KBM-7 (cell line): ENCODE data around the gene ZBTB24.

ENCODE experiments used
- DNase-seq: peaks from one replicate; pipeline ENCODE4 v3.0.0-alpha.2; 2015
- in situ Hi-C: fragments of 300-500 bp; cut with MboI; formaldehyde crosslinking; loops from 2 replicates; pipeline ENCODE4 v1.14.3; 2020; ENCODE audit warnings: low sequenced_read_pairs, low pct_unique_long_range_greater_than_20kb, mixed read lengths

The ZBTB24 gene

GRCh38 chr6:109441069-109441816 is 41.8 kb downstream of the ZBTB24 start:
- peak; percentile 73 for DNase-seq

GRCh38 chr6:109440331-109441068 is 42.5 kb downstream of the ZBTB24 start, which contains the start of the genes PPIL6 and SMPD2:
PPIL6 (minus strand) TSS chr6:109440628; CDS start chr6:109440590, 38 bp downstream.
SMPD2 (plus strand) TSS chr6:109440724; CDS start chr6:109441122, 398 bp downstream.
- in situ Hi-C loops: no loop called here
- DNase-seq: peak; percentile 94

More at GRCh38 chr6:109441069-109441816, 41.8 kb downstream of the ZBTB24 start:
- in situ Hi-C loops: no loop called here

- in situ Hi-C loops: no loop called here
- DNase-seq: no peak
Measured at GRCh38 chr6:109436041-109436440, 47.0 kb downstream of the ZBTB24 start.

- in situ Hi-C loops: no loop called here
- no peak for DNase-seq
Measured at GRCh38 chr6:109434456-109434855, 48.6 kb downstream of the ZBTB24 start.

- DNase-seq: no peak
- in situ Hi-C loops: no loop called here
Measured at GRCh38 chr6:109429496-109429895, 53.5 kb downstream of the ZBTB24 start.

GRCh38 chr6:109428889-109429477 is 54.0 kb downstream of the ZBTB24 start:
- DNase-seq: no peak
- in situ Hi-C loops: no loop called here

GRCh38 chr6:109424946-109425345 is 58.1 kb downstream of the ZBTB24 start:
- in situ Hi-C loops: no loop called here
- no peak for DNase-seq

- no peak for DNase-seq
Measured at GRCh38 chr6:109421184-109421583, 61.8 kb downstream of the ZBTB24 start.

GRCh38 chr6:109420751-109421150 is 62.3 kb downstream of the ZBTB24 start:
- DNase-seq: peak; percentile 55

More at GRCh38 chr6:109421184-109421583, 61.8 kb downstream of the ZBTB24 start:
- in situ Hi-C loops: no loop called here

GRCh38 chr6:109417646-109418045 is 65.4 kb downstream of the ZBTB24 start:
- in situ Hi-C loops: no loop called here

More at GRCh38 chr6:109420751-109421150, 62.3 kb downstream of the ZBTB24 start:
- in situ Hi-C loops: no loop called here

More at GRCh38 chr6:109417646-109418045, 65.4 kb downstream of the ZBTB24 start:
- DNase-seq: no peak
